GM12864 (cell line): ENCODE measurements around the gene AADACL3.

ENCODE experiments used
- DNase-seq: peaks from one replicate; pipeline ENCODE4 v3.0.0-alpha.2; 2011; ENCODE audit warnings: low read depth
- H3K4me3 ChIP-seq: 2 replicates; pipeline ENCODE4 v1.5.1; 2011; ENCODE audit warnings: mild to moderate bottlenecking, low read depth, low read length, control low read depth
- TF ChIP-seq, protein P1 (sequence below): IDR thresholded peaks from 2 replicates; pipeline ENCODE4 v1.5.1; 2011; ENCODE audit warnings: low read depth, mild to moderate bottlenecking, moderate library complexity, low read length, control low read depth, inconsistent platforms; ENCODE audit errors: missing control alignments

The AADACL3 gene

DNA sequence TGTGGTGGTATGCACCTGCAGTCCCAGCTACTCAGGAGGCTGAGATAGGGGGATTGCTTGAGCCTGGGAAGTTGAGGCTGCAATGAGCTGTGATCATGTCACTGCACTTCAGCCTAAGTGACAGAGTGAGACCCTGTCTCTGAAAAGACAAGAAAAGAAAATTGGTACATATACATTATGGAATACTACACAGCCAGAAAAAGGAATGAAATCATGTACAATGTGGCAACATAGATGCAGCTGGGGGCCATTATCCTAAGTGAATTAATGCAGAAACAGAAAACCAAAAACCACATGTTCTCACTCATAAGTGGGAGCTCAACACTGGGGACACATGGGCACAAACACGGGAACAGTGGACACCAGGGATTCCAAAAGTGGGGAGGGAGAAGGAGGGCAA, 23.0 kb downstream of the AADACL3 start:
- H3K4me3 ChIP-seq: no peak overlapping the region
- TF ChIP-seq, protein P1, sequence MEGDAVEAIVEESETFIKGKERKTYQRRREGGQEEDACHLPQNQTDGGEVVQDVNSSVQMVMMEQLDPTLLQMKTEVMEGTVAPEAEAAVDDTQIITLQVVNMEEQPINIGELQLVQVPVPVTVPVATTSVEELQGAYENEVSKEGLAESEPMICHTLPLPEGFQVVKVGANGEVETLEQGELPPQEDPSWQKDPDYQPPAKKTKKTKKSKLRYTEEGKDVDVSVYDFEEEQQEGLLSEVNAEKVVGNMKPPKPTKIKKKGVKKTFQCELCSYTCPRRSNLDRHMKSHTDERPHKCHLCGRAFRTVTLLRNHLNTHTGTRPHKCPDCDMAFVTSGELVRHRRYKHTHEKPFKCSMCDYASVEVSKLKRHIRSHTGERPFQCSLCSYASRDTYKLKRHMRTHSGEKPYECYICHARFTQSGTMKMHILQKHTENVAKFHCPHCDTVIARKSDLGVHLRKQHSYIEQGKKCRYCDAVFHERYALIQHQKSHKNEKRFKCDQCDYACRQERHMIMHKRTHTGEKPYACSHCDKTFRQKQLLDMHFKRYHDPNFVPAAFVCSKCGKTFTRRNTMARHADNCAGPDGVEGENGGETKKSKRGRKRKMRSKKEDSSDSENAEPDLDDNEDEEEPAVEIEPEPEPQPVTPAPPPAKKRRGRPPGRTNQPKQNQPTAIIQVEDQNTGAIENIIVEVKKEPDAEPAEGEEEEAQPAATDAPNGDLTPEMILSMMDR: no peak
- no peak for DNase-seq

DNA sequence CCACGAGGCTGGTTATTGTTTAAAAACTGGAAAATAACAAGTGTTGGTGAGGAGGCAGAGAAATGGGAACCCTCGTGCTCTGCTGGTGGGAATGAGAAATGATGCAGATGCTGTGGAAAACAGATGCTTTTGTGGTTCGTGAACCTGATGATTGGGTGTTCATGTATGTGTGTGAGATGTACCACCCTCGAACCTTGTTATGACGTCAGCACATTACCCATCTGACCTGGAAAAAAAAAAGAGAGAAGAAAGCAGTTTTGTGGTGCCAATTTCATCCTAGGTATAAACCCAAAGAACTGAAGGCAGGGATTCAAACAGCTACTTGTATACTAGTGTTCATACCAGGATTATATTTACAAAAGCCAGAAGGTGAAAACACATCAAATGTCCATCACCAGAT, 23.7 kb downstream of the AADACL3 start:
- DNase-seq: no peak
- no peak overlapping the region for H3K4me3 ChIP-seq
- TF ChIP-seq, protein P1: no peak

- TF ChIP-seq, protein P1: no peak
- DNase-seq: no peak
Observed at GRCh38 chr1:12741946-12742345, 26.0 kb downstream of the AADACL3 start.

DNA sequence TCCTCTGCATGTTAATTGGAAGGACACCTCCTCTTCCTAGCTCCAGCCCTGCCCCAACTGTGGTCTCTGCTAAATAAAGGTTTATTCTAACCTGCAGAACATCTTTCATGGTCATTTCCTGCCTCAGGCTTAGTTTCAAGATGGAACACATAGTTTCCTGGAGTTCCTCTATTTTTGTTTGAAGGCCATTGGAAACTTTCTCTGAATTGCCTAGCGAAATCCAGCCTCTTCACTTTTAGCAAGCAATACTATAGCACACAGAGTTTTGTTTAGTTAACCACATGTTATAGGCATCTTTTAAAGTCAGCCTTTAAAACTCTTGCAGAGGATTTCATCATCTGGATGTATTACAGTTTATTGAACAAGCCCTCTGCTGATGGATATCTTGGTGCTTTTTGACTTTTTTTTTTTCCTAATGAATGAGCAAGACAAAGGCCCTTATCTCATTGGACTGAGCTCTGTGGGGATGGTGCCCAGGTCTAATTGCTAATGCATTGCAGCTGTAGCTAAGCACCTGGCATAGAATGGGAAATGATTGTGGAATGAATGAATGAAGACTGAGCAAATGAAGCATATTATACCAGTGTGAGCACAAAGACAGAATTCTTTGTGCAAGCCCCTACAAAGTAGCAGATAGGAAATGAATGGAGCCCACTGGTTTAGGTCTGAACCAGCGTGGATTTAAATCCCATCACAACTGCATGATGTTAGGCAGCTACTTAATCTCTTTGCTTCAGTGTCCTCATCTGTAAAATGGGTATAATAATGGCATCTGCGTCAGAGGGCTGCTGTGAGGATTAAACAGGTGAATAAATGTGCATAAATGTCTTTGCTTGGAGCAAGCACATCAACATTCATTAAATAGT, 29.4 kb downstream of the AADACL3 start:
- TF ChIP-seq, protein P1: no peak
- H3K4me3 ChIP-seq: no peak overlapping the region
- no peak for DNase-seq

More at GRCh38 chr1:12741946-12742345, 26.0 kb downstream of the AADACL3 start:
- H3K4me3 ChIP-seq: no peak overlapping the region

DNA sequence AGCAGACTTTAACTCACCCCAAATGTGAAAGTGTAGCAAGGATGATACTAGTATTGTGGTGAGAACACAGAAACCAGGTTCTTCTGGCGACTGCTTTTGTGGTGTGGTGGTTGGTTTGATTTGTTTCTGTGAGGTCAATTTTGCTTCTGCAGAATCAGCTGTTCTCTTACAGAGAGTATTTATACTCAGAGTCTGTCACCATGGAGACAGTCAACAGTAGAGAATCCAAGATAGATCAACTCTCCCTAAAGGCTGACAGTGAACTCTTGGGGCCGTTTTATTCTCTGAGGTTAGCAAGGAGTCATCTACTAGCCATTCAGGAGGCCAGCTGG, 30.0 kb downstream of the AADACL3 start, which contains the start of gene CFAP107:
Gene CFAP107, plus strand, starts transcription at position 209 of the 332 bp plus-strand sequence. CDS start 231 bp downstream, outside the sequence.
- DNase-seq: no peak
- TF ChIP-seq, protein P1: no peak

DNA sequence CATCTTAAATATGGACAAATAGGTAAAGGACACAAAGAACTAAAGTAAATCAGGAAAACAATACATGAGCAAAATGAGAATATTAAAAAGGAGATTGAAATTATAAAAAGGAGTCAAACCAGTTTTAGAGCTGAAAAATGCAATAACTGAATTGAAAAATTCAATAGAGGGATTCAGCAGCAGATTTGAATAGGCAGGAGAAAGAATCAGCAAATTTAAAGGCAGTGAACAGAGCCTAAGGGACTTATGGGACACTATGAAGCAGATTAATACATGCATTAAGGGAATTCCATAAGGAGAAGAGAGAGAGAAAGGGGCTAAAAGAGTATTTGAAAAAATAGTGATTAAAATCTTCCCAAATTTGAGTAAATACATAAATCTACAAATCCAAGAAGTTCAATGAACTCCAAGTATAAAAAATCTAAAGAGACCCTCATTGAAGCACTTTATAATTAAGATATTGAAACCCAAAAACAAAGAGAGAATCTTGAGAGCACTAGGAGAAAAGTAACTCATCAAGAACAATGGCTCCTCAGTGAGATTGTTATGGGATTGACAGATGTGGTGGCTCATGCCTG, 33.0 kb downstream of the AADACL3 start:
- TF ChIP-seq, protein P1: no peak
- no peak overlapping the region for H3K4me3 ChIP-seq
- no peak for DNase-seq

More for the DNA sequence above, 30.0 kb downstream of the AADACL3 start, which contains the start of gene CFAP107:
- no peak within 1 kb of the TSS for H3K4me3 ChIP-seq
